GM19238 (cell line): ENCODE results near the gene VIL1.

Experiments
- DNase-seq: peaks from one replicate; pipeline ENCODE4 v3.0.0; 2011; ENCODE audit warnings: low spot score; ENCODE audit not compliant: insufficient read length

The VIL1 gene

DNA sequence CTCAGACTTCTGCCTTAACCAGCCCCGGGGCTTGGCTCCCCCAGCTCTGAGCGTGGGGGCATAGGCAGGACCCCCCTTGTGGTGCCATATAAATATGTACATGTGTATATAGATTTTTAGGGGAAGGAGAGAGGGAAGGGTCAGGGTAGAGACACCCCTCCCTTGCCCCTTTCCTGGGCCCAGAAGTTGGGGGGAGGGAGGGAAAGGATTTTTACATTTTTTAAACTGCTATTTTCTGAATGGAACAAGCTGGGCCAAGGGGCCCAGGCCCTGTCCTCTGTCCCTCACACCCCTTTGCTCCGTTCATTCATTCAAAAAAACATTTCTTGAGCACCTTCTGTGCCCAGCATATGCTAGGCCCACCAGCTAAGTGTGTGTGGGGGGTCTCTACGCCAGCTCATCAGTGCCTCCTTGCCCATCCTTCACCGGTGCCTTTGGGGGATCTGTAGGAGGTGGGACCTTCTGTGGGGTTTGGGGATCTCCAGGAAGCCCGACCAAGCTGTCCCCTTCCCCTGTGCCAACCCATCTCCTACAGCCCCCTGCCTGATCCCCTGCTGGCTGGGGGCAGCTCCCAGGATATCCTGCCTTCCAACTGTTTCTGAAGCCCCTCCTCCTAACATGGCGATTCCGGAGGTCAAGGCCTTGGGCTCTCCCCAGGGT is 13.7 kb upstream of the VIL1 start:
- no peak for DNase-seq

DNA sequence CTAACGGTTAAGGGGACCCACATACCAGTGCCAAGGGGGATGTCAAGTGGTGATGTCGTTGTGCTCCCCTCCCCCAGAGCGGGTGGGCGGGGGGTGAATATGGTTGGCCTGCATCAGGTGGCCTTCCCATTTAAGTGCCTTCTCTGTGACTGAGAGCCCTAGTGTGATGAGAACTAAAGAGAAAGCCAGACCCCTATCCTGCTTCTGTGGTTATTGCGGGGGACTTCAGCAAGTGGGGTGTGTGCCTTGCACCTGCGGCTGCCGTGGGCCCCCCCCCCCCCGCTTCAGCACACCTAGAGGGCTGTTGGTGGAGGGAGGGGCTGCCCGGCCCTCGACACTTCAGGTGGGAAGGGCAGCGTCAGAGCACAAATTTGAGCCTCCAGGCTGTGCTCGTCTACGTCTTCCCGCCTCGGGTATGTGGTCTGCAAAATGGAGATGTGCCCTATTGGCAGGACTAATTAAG is 13.1 kb upstream of the VIL1 start:
- no peak for DNase-seq

GRCh38 chr2:218406209-218406948 is 12.5 kb upstream of the VIL1 start:
- DNase-seq: peak; percentile 96

- DNase-seq: no peak
Measured at GRCh38 chr2:218406949-218407618, 11.8 kb upstream of the VIL1 start.

- DNase-seq: no peak
Measured at GRCh38 chr2:218407717-218408116, 11.2 kb upstream of the VIL1 start.

GRCh38 chr2:218418321-218418716 is 604 bp upstream of the VIL1 start:
- no peak for DNase-seq

DNA sequence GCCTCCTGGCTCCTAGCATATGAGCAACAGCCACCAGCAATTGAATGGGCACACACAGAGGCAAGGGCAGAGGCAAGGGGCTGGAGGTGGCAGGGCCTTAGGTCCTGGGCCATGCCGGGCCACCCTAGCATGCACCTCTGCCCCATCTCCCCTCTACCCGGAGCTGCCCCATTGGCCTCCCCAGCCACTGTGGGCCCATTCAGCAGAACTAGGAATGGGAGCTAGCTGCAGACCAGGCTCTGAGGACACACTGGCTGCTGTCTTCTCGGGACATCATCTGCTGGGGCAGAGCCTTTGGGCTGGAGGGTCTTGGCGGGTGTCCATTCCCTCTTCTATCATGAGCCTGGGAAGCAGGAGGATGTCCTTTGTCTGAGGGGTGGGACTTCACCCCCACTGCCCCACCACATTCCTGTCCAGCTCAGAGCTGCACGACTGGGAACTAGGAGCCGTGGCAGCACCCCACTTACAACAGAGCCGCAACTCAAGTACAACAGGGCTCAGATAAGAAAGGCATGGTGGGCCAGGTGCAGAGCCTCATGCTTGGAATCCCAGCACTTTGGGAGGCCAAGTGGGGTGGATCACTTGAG is 800 bp downstream of the VIL1 start:
- no peak for DNase-seq

GRCh38 chr2:218421027-218421426 is 2.1 kb downstream of the VIL1 start:
- no peak for DNase-seq

- DNase-seq: no peak
Measured at GRCh38 chr2:218422403-218423086, 3.6 kb downstream of the VIL1 start.

DNA sequence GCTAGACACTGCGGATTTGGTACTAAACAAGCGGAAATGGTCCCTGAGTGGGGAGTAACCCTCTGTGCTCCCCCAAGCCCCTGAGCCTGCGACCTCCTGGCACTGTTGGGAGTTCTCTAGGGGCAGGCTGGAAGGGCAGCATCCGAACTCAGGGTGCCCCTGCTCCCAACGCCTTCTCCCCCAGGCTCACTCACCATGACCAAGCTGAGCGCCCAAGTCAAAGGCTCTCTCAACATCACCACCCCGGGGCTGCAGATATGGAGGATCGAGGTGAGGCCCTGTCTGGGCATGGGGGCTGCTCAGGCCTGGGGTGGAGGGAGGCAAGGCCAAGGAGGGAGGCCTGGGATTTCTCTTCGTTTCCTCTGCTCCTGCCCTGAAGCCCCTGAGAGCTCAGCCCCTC is 4.7 kb downstream of the VIL1 start:
- DNase-seq: no peak

GRCh38 chr2:218425531-218425930 is 6.6 kb downstream of the VIL1 start:
- no peak for DNase-seq

GRCh38 chr2:218427741-218428140 is 8.8 kb downstream of the VIL1 start:
- no peak for DNase-seq

- no peak for DNase-seq
Measured at GRCh38 chr2:218428846-218429558, 10.1 kb downstream of the VIL1 start.

GRCh38 chr2:218429911-218430692 is 11.2 kb downstream of the VIL1 start:
- no peak for DNase-seq

DNA sequence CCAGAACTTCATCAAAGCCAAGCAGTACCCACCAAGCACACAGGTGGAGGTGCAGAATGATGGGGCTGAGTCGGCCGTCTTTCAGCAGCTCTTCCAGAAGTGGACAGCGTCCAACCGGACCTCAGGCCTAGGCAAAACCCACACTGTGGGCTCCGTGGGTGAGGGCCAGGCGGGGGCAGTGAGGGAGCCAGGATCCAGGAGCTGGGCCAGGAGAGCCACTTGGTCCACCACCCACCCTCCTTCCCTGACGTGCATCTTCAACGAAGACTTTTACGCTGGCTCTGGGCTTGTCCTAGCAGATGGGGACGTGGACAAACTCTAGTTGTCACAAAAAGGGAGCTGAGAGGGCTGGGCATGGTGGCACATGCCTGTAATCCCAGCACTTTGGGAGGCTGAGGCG is 11.8 kb downstream of the VIL1 start:
- no peak for DNase-seq

GRCh38 chr2:218431878-218432277 is 13.0 kb downstream of the VIL1 start:
- DNase-seq: no peak

DNA sequence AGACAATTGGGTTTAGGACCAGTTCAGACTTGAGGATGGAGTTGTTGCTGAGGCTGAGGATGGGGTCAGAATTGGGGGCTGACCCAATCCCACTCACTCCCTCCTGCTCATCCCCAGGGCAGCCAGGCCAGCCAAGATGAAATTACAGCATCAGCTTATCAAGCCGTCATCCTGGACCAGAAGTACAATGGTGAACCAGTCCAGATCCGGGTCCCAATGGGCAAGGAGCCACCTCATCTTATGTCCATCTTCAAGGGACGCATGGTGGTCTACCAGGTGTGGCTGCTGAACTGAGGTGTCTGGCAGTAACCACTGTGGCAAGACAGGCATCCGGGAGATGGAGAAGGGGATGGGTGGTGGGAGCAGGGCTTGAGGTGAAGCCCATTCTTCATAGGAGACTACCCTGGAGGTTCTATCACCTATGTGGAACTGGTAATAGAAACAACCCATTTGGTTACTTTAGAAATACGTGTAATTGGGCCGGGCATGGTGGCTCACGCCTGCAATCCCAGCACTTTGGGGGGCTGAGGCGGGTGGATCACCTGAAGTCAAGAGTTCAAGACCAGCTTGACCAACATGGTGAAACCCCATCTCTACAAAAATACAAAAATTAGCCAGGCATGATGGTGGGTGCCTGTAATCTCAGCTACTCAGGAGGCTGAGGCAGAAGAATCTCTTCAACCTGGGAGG is 13.9 kb downstream of the VIL1 start:
- no peak for DNase-seq

DNA sequence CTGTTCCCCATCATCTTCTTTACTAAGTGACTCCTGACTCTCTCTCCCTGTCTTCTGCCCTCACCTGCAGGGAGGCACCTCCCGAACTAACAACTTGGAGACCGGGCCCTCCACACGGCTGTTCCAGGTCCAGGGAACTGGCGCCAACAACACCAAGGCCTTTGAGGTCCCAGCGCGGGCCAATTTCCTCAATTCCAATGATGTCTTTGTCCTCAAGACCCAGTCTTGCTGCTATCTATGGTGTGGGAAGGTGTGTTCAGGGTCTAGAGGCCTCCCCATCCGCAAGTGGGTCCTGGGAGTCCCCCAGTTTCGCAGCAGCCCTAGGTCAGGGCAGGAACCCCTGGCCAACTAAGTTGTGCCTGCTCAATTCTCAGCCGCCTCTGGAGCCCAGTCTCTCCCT is 15.5 kb downstream of the VIL1 start:
- DNase-seq: no peak
